GM19468 (cell line): ENCODE results near the gene HCCS.

ENCODE experiments used
- ATAC-seq: cut with Tn5 transposase; IDR thresholded peaks from one replicate; pipeline ENCODE4 v1.9.1; 2021; ENCODE audit warnings: mild to moderate bottlenecking, moderate library complexity, moderate number of reproducible peaks; ENCODE audit not compliant: unreplicated experiment; ENCODE audit errors: extremely low read depth

The HCCS gene

GRCh38 chrX:11111037-11111851 lies at the start of gene HCCS:
HCCS (plus strand) TSS chrX:11111332; CDS start chrX:11112061, 729 bp downstream.
- ATAC-seq, result peak; percentile 71

- ATAC-seq, result no peak
Observed at GRCh38 chrX:11064276-11064675, 46.9 kb upstream of the HCCS start.

GRCh38 chrX:11064851-11065600 lies 46.1 kb upstream of the HCCS start:
- ATAC-seq, result no peak

GRCh38 chrX:11066812-11067211 lies 44.3 kb upstream of the HCCS start:
- ATAC-seq, result no peak

GRCh38 chrX:11073381-11073780 lies 37.8 kb upstream of the HCCS start:
- no peak for ATAC-seq

GRCh38 chrX:11080741-11081305 lies 30.3 kb upstream of the HCCS start:
- ATAC-seq, result no peak

GRCh38 chrX:11081511-11081910 lies 29.6 kb upstream of the HCCS start:
- ATAC-seq, result no peak

- no peak for ATAC-seq
Observed at GRCh38 chrX:11085305-11085704, 25.8 kb upstream of the HCCS start.

GRCh38 chrX:11089802-11090201 lies 21.3 kb upstream of the HCCS start:
- no peak for ATAC-seq

- ATAC-seq, result no peak
Observed at GRCh38 chrX:11097933-11098332, 13.2 kb upstream of the HCCS start.

- no peak for ATAC-seq
Observed at GRCh38 chrX:11099465-11099864, 11.7 kb upstream of the HCCS start.

- no peak for ATAC-seq
Observed at GRCh38 chrX:11100281-11101035, 10.7 kb upstream of the HCCS start.

- no peak for ATAC-seq
Observed at GRCh38 chrX:11103006-11103405, 8.1 kb upstream of the HCCS start.

- ATAC-seq, result no peak
Observed at GRCh38 chrX:11103751-11104150, 7.4 kb upstream of the HCCS start.

- ATAC-seq, result no peak
Observed at GRCh38 chrX:11105080-11105479, 6.1 kb upstream of the HCCS start.

GRCh38 chrX:11108253-11108941 lies 2.7 kb upstream of the HCCS start:
- ATAC-seq, result no peak

GRCh38 chrX:11109968-11110367 lies 1.2 kb upstream of the HCCS start:
- ATAC-seq, result no peak

GRCh38 chrX:11111947-11112346 lies 815 bp downstream of the HCCS start:
- ATAC-seq, result no peak

- ATAC-seq, result no peak
Observed at GRCh38 chrX:11113731-11114130, 2.6 kb downstream of the HCCS start.

- no peak for ATAC-seq
Observed at GRCh38 chrX:11117745-11118144, 6.6 kb downstream of the HCCS start.
